GM10248 (cell line): Measurements from ENCODE around the gene CDK9.
"Not testable (repeated sequence)": the region's sequence is repeated elsewhere in the genome, so short reads cannot be mapped to it uniquely, and the experiment has no call there.

Experiments used
- CTCF ChIA-PET: fragments of 300-600 bp; sonication (Branson Sonifier 250); formaldehyde crosslinking; extraction: SDS; loops from one replicate; lab custom pipeline; 2021; ENCODE audit warnings: antibody characterized with exemption; lab: Yijun Ruan, JAX
- POLR2A ChIA-PET: fragments of 350-650 bp; sonication (Branson Sonifier 250); formaldehyde crosslinking; extraction: SDS; loops from one replicate; lab custom pipeline; 2020; ENCODE audit warnings: antibody characterized with exemption; lab: Yijun Ruan, JAX
- DNase-seq: peaks from one replicate; pipeline ENCODE4 v3.0.0; 2012; ENCODE audit errors: extremely low spot score
- TF ChIP-seq, protein P1 (sequence below): IDR thresholded peaks from 2 replicates; pipeline ENCODE4 v1.5.1; 2012; ENCODE audit warnings: mild to moderate bottlenecking, low read depth; ENCODE audit errors: extremely low read depth, missing control alignments, control extremely low read depth

Gene CDK9

DNA sequence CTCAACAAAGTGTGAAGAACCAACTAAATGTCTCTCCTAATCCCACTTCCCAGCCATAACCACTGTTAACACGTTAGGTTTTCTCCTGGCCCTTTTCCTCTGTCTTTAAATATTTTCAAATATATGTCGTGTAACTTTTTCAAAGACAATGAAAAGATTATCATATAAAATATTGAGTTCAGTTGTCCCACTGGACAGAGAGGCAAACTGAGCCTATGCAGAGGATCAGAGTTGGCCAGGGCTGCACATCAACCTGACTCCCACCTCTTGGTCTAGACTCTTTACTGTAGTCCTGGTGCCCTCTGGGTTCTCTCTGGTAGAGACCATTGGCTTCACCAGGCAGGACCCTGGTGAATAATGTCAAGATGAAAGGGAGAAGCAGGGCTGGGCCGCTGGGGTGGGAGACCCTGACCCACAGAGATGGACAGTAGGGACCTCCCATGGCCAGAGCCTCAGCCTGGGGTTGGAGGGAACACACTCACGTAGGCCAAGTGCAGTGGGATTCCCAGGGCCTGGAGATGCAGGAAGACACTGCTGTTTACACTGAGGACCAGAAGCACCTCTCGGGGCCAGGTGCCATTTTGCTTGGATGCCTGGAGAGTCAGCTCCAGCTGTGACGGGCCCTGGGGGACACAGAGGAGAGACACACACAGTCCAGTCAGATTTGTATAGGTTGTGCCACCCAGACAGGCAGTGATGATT, 43.5 kb downstream of the CDK9 start:
- TF ChIP-seq, protein P1, sequence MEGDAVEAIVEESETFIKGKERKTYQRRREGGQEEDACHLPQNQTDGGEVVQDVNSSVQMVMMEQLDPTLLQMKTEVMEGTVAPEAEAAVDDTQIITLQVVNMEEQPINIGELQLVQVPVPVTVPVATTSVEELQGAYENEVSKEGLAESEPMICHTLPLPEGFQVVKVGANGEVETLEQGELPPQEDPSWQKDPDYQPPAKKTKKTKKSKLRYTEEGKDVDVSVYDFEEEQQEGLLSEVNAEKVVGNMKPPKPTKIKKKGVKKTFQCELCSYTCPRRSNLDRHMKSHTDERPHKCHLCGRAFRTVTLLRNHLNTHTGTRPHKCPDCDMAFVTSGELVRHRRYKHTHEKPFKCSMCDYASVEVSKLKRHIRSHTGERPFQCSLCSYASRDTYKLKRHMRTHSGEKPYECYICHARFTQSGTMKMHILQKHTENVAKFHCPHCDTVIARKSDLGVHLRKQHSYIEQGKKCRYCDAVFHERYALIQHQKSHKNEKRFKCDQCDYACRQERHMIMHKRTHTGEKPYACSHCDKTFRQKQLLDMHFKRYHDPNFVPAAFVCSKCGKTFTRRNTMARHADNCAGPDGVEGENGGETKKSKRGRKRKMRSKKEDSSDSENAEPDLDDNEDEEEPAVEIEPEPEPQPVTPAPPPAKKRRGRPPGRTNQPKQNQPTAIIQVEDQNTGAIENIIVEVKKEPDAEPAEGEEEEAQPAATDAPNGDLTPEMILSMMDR, result no peak
- no peak for DNase-seq
- ChIA-PET POLR2A (no interaction called here), CTCF (interaction anchor here (1.3 kb wide), 1 partner anchor 9 kb away, joined by 3 read pairs; no protein-coding TSS in a partner anchor)

DNA sequence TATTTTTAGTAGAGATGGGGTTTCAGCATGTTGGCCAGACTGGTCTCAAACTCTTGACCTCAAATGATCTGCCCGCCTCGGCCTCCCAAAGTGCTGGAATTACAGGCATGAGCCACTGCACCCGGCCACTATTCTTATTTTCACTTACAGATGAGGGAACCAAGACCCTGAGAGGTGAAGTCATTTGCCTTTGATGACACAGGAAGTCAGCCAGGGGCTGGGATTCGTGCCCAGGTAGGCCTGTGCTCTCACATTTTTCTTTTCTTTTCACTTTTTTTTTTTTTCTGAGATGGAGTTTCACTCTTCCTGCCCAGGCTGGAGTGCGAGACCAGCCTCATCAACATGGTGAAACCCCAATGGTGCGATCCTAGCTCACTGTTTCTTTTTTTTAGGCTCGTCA, 46.4 kb downstream of the CDK9 start:
- TF ChIP-seq, protein P1, result no peak
- ChIA-PET CTCF (interaction anchor here (1.0 to 3.4 kb wide), 2 partner anchors 37 to 97 kb away, joined by 3 to 13 read pairs; partner anchors contain the start of gene TOR2A), POLR2A (no interaction called here)

DNA sequence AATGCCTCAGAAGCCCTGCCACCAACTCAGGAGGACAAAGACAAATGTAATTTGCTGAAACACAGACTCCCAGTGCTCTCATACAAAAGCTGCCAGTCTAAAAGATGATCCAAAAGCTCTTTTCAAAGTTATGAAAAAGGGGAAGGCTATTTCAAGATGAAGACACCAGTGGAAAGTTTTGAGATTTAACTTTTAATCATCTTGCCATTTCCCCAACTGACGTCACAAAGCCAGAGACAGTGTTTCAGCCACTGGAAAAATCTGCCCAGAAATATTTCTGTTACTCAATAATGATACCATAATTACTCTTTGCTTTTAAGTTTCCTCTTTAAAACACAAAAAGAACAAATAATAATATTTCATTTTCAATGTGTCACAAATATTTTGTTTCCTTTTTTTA, 47.7 kb downstream of the CDK9 start:
- ChIA-PET POLR2A (no interaction called here), CTCF (interaction anchor here (3.4 kb wide), 1 partner anchor 36 kb away, joined by 13 read pairs; no protein-coding TSS in a partner anchor)
- DNase-seq, result no peak
- TF ChIP-seq, protein P1, result no peak

More for the DNA sequence above, 46.4 kb downstream of the CDK9 start:
- DNase-seq, result no peak

DNA sequence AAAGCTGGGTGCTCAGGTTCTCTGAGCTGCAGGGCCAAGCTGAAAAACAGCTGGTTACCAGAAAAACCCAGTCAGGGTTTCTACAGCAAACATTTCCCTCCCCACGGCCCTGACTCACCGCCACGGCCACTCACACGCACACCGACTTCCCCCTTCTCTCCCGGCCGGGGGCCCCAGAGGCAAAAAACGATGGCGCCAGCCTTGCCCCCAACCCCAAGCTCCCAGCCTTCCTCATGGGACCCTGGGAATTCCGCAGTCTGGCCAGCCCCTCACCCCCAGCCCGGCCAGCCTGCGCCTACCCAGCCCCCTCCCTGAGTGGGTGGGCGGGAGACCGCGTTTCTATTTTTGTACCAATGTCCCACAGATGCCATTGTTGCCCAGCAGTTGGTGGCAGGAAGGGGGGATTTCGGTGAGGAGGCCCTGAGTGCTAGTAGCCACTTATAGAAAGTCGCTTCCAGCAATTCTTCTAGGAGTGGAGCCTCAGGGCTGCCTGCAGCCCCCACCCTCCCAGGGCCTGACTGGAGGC, 50.2 kb downstream of the CDK9 start:
- CTCF ChIA-PET, result interaction anchor here (1.3 to 2.1 kb wide), 5 partner anchors 9 to 101 kb away, joined by 3 to 7 read pairs (median 4); partner anchors contain the start of gene TOR2A
- DNase-seq, result no peak

DNA sequence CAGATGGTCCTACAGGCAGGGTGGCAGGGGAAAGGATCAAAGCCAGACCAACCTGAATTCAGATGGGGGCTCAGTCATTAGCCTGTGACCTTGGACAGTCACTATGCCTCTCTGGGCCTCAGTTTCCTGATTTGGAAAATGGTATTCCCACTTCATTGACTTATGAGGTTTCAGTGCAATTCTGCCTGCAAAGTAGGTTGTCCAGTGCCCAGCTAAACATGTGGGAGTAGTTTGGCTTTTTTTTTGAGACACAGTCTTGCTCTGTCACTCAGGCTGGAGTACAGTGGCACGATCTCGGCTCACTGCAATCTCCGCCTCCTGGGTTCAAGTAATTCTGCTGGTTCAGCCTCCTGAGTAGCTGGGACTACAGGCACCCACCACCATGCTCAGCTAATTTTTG, 50.7 kb downstream of the CDK9 start:
- DNase-seq, POLR2A ChIA-PET: not testable (repeated sequence)
- CTCF ChIA-PET, result interaction anchor here (1.3 to 2.1 kb wide), 6 partner anchors 9 to 101 kb away, joined by 3 to 7 read pairs (median 4); partner anchors contain the start of gene TOR2A

More for the DNA sequence above, 50.2 kb downstream of the CDK9 start:
- POLR2A ChIA-PET, result no interaction called here
- TF ChIP-seq, protein P1, result no peak

DNA sequence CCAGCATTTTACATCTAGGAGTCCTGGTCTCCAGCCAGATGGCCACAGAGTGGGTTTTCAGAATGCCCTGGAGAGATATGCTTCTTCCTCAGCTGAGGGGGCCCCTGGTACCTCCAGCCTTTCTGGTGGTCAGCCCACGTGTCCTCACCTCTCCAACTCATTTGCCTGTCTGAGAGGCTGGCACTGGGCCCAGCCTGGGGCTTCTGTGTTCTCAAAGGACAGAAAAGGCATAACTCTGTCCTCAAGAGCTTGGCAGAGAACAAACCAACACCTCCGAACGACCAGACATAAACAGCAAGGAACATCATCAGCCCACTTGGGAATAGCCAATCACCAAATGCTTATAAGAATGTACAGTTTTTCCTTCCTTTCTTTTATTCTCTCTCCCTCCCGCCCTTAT, 51.5 kb downstream of the CDK9 start:
- POLR2A ChIA-PET, result no interaction called here
- CTCF ChIA-PET, result interaction anchor here (0.9 to 2.1 kb wide), 7 partner anchors 13 to 102 kb away, joined by 3 to 7 read pairs (median 3); partner anchors contain the start of gene TOR2A
- TF ChIP-seq, protein P1, result no peak
- DNase-seq, result no peak
